K562 (cell line): ENCODE measurements around the gene STS. TPM values are rescaled to one million over a fixed set of nuclear protein-coding genes. Genes with fewer than 3 reads are reported as not detected.

ENCODE experiments used
- ATAC-seq: fragments of 200-7000 bp; cut with Tn5 transposase; 3 replicates; pipeline ENCODE4 v1.9.1; 2020; ENCODE audit warnings: moderate library complexity
- BruUV-seq: library from RNA; stranded (reverse); fragments of 400-500 nt; replicated peaks from 2 replicates; lab custom pipeline; 2021; lab: Mats Ljungman, UMichigan
- CTCF ChIA-PET: fragments of 300-600 bp; formaldehyde crosslinking; extraction: SDS; loops from one replicate; lab custom pipeline; 2021; ENCODE audit warnings: low intra/inter-chr PET ratio; lab: Yijun Ruan, JAX
- POLR2A ChIA-PET: fragments of 300-600, 350-650 bp; sonication (Branson Sonifier 250); formaldehyde crosslinking; extraction: SDS; loops from one replicate; lab custom pipeline; 2021; ENCODE audit warnings: antibody characterized with exemption, inconsistent platforms; lab: Yijun Ruan, JAX
- DNase-seq, 4 experiments: peaks; one replicate each; pipeline versions ENCODE4 v3.0.0 to v3.0.0-alpha.2; 2011 to 2018; ENCODE audit warnings: low spot score in 3 of 4, mixed read lengths in 3 of 4; ENCODE audit errors: extremely low read depth in 1 of 4
- FAIRE-seq: peaks from 2 replicates; lab custom pipeline; 2011; peaks lifted over from hg19 to GRCh38; lab: Jason Lieb, UNC
- H2AFZ ChIP-seq: 2 replicates; pipeline ENCODE4 v1.6.0; 2011; ENCODE audit warnings: low read depth, low read length, control low read depth, inconsistent platforms
- H3K27ac ChIP-seq: fragments of 200-600 bp; 3 replicates; pipeline ENCODE4 v1.8.0; 2011; ENCODE audit warnings: low read depth, mild to moderate bottlenecking, control low read depth, inconsistent platforms, low read length, moderate library complexity, mixed read lengths; ENCODE audit errors: extremely low read depth
- H3K27me3 ChIP-seq, 2 experiments: fragments of 300-600 bp in 1 of 2; 2 replicates in 1 of 2; 3 replicates in 1 of 2; pipeline versions ENCODE4 v1.6.0 to v1.8.0; 2011; ENCODE audit warnings: inconsistent platforms in 2 of 2, low read length in 2 of 2, mild to moderate bottlenecking in 1 of 2, mixed read lengths in 1 of 2, moderate library complexity in 1 of 2; ENCODE audit not compliant: control insufficient read depth in 2 of 2, insufficient read depth in 2 of 2
- H3K36me3 ChIP-seq: fragments of 300-600 bp; 3 replicates; pipeline ENCODE4 v1.8.0; 2011; ENCODE audit warnings: mild to moderate bottlenecking, low read length, inconsistent platforms; ENCODE audit not compliant: control insufficient read depth, insufficient read depth
- H3K4me1 ChIP-seq, 2 experiments: fragments of 200-600 bp in 1 of 2; replicated peaks in 1 of 2; 2 replicates in 1 of 2; 3 replicates in 1 of 2; pipeline versions ENCODE4 v1.5.1 to v1.8.0; 2011; ENCODE audit warnings: inconsistent platforms in 2 of 2, low read length in 2 of 2, mild to moderate bottlenecking in 1 of 2, mixed read lengths in 1 of 2, moderate library complexity in 1 of 2; ENCODE audit not compliant: control insufficient read depth in 2 of 2, insufficient read depth in 2 of 2
- H3K4me2 ChIP-seq: 2 replicates; pipeline ENCODE4 v1.6.1; 2011; ENCODE audit warnings: low read length, control low read depth, inconsistent platforms, mixed read lengths; ENCODE audit not compliant: insufficient read depth
- H3K4me3 ChIP-seq: fragments of 200-600 bp; sonication (generic), shearing (Covaris generic); 2 replicates; pipeline ENCODE4 v1.5.1; 2016; ENCODE audit warnings: control low read depth, inconsistent platforms
- H3K79me2 ChIP-seq: fragments of 200-600 bp; 3 replicates; pipeline ENCODE4 v1.8.0; 2011; ENCODE audit warnings: low read length, inconsistent platforms; ENCODE audit not compliant: control insufficient read depth, insufficient read depth
- H3K9ac ChIP-seq, 2 experiments: 2 replicates each; pipeline versions ENCODE4 v1.6.0 to v1.6.1; 2011; ENCODE audit warnings: low read depth in 2 of 2, low read length in 2 of 2, control low read depth in 1 of 2, inconsistent platforms in 1 of 2, mild to moderate bottlenecking in 1 of 2, mixed read lengths in 1 of 2; ENCODE audit not compliant: insufficient read depth in 1 of 2
- H3K9me1 ChIP-seq: one replicate; pipeline ENCODE4 v1.6.0; 2011; ENCODE audit warnings: inconsistent platforms, mild to moderate bottlenecking, low read length, moderate library complexity; ENCODE audit not compliant: control insufficient read depth, insufficient read depth
- H3K9me3 ChIP-seq: replicated peaks from 2 replicates; pipeline ENCODE4 v1.5.1; 2011; ENCODE audit warnings: low read depth, low read length, inconsistent platforms; ENCODE audit not compliant: control insufficient read depth, insufficient read depth
- H4K20me1 ChIP-seq: replicated peaks from 2 replicates; pipeline ENCODE4 v1.6.1; 2011; ENCODE audit warnings: low read length, inconsistent platforms, mixed read lengths; ENCODE audit not compliant: control insufficient read depth, insufficient read depth
- CBX8 ChIP-seq: fragments of 200-600 bp; sonication (generic); IDR thresholded peaks from 2 replicates; pipeline ENCODE4 v1.6.1; 2012; ENCODE audit warnings: borderline replicate concordance, mixed run types, low read depth, mild to moderate bottlenecking, moderate library complexity, mixed read lengths, low read length, control low read depth, inconsistent platforms; ENCODE audit not compliant: poor library complexity, severe bottlenecking; ENCODE audit errors: extremely low read depth
- FOXO4 ChIP-seq: fragments of 450-650 bp; formaldehyde crosslinking; IDR thresholded peaks from 2 replicates; pipeline ENCODE4 v1.4.0; 2020; ENCODE audit warnings: mild to moderate bottlenecking, moderate library complexity
- GTF2E2 ChIP-seq: fragments of 200-800 bp; sonication (Bioruptor generic); IDR thresholded peaks from 2 replicates; pipeline ENCODE4 v1.6.1; 2016; ENCODE audit warnings: missing genetic modification characterization, missing compliant biosample characterization
- HDAC6 ChIP-seq: IDR thresholded peaks from 2 replicates; pipeline ENCODE4 v1.6.1; 2012; ENCODE audit warnings: low read depth, mild to moderate bottlenecking, control low read depth, inconsistent platforms, low read length, moderate library complexity
- POLR2H ChIP-seq: IDR thresholded peaks from 2 replicates; pipeline ENCODE4 v1.6.1; 2016; ENCODE audit warnings: missing genetic modification characterization, low read depth, mild to moderate bottlenecking, control low read depth, missing compliant biosample characterization, moderate library complexity
- SOX6 ChIP-seq: fragments of 450-650 bp; IDR thresholded peaks from 2 replicates; pipeline ENCODE4 v1.6.1; 2014; ENCODE audit warnings: mild to moderate bottlenecking
- SREBF2 ChIP-seq: sonication (generic); formaldehyde crosslinking; IDR thresholded peaks from 2 replicates; pipeline ENCODE4 v1.4.0; 2020; ENCODE audit warnings: mild to moderate bottlenecking, missing genetic modification reagents
- SRSF7 ChIP-seq: fragments of 200-400 bp; formaldehyde crosslinking; optimal IDR thresholded peaks from 2 replicates; pipeline ENCODE3; 2017; ENCODE audit warnings: mild to moderate bottlenecking, low read depth, low read length
- TAF7 ChIP-seq: fragments of 450-650 bp; IDR thresholded peaks from 2 replicates; pipeline ENCODE4 v1.6.1; 2016; ENCODE audit warnings: missing genetic modification characterization, missing compliant biosample characterization
- ZNF324 ChIP-seq: fragments of 250-450 bp; sonication (Bioruptor Pico); IDR thresholded peaks from 2 replicates; pipeline ENCODE4 v1.4.0; 2020; ENCODE audit warnings: mild to moderate bottlenecking
- ZNF717 ChIP-seq: fragments of 250-450 bp; sonication (Bioruptor Pico); IDR thresholded peaks from 2 replicates; pipeline ENCODE4 v1.5.0; 2021
- ZNF79 ChIP-seq: fragments of 250-450 bp; sonication (Bioruptor Pico); IDR thresholded peaks from 2 replicates; pipeline ENCODE4 v1.4.0; 2020; ENCODE audit warnings: low read depth, mild to moderate bottlenecking, moderate library complexity
- WGBS: fragments of 100-300 bp; shearing (Covaris generic); methylation state at CpG from one replicate; pipeline ENCODE4 v1.1.6; 2016; ENCODE audit warnings: low coverage, mixed read lengths; ENCODE audit not compliant: insufficient coverage; ENCODE audit errors: missing lambda C conversion rate; 5-methylcytosine and 5-hydroxymethylcytosine counted together
- in situ Hi-C: fragments of 300-500 bp; cut with MboI; formaldehyde crosslinking; loops from 4 replicates; pipeline ENCODE4 v1.15.0; 2018; ENCODE audit warnings: inconsistent platforms, mixed read lengths
- intact Hi-C: fragments of 100-400 bp; cut with micrococcal nuclease; formaldehyde crosslinking; loops from 2 replicates; pipeline ENCODE4 v1.14.2; 2022
- polyA plus RNA-seq, 8 experiments: library from polyadenylated mRNA; depleted of rRNA in 4 of 8; stranded (reverse) in 5 of 8; unstranded in 3 of 8; fragments of >200 nt; fragmentation: Nextera tagmentation in 2 of 8; fragmentation: Illumina TruSeq in 1 of 8; extraction: Ambion mirVana in 2 of 8; extraction: Trizol in 1 of 8; gene quantifications; 2 replicates each; pipeline versions ENCODE4 v1.2.1 to v1.2.3, GENCODE V29; 2011 to 2014; ENCODE audit warnings: inconsistent platforms in 1 of 8, missing spikeins in 1 of 8
- total RNA-seq, 7 experiments: library from RNA; depleted of rRNA in 6 of 7; stranded (reverse); fragments of >200 nt in 6 of 7; fragmentation: Illumina TruSeq in 2 of 7; extraction: Trizol in 2 of 7; gene quantifications; 2 replicates each; pipeline versions ENCODE4 v1.2.1 to v1.2.3, GENCODE V29; 2011 to 2021; ENCODE audit warnings: low replicate concordance in 1 of 7
- TF ChIP-seq, protein P1 (sequence below): fragments of 450-650 bp; IDR thresholded peaks from 2 replicates; pipeline ENCODE4 v1.6.1; 2018; ENCODE audit warnings: mild to moderate bottlenecking, low read depth; ENCODE audit not compliant: partially characterized antibody

STS gene
- total and polyA plus RNA-seq, 9 of the 15 experiments (the other 6 are each of a cell fraction or from before 2014, with no cell fraction given): 0.14 to 1.3 (median 0.63) TPM

DNA sequence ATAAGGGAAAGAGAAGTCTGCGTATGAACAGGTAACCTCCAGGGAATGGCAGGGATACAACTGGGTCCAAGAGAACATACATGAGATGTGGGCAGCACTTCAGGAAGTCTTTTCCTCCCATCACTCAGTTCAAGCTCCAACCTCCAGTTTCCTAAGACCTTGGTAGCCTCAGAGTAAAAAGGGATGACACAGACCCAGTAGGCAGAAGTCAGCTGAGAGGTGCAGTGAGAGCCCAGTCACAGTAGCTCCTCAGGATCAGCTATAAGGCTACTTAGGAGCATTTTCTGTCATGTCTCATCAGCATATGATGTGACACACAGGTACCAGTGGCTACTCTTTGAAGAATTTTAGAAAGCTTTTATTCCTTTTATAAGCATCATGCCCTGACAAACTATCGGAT, 12.5 kb upstream of the STS start:
- H3K9me1 ChIP-seq: peaks cover 4% of the 10 kb centered on the region
- H3K79me2 ChIP-seq: peaks cover 71% of the 10 kb centered on the region
- 82% methylated on average over 1 of the region's 2 CpGs for WGBS
- H3K27ac ChIP-seq: no peak overlapping the region
- POLR2A ChIA-PET: interaction anchor here (1.1 kb wide), 1 partner anchor 9 kb away, joined by 3 read pairs; no protein-coding TSS in a partner anchor
- FAIRE-seq (no peak), DNase-seq (no peak), ATAC-seq (no peak)
- no TSS peak for BruUV-seq
- H3K9me3 ChIP-seq: no peaks in the 10 kb centered on the region
- peaks cover 13 to 24% of the 10 kb centered on the region in 2 experiments; a peak in 4 of 5 replicates for H3K4me1 ChIP-seq
- CTCF ChIA-PET: no interaction called here
- no peak overlapping the region for H3K4me3 ChIP-seq
- in situ Hi-C loops: no loop called here
- no peaks in the 10 kb centered on the region for H4K20me1 ChIP-seq
- peaks cover 12% of the 10 kb centered on the region; the same call in 1 of the 3 replicates for H3K36me3 ChIP-seq
- H2AFZ ChIP-seq: no peak overlapping the region
- TF ChIP-seq, protein P1, sequence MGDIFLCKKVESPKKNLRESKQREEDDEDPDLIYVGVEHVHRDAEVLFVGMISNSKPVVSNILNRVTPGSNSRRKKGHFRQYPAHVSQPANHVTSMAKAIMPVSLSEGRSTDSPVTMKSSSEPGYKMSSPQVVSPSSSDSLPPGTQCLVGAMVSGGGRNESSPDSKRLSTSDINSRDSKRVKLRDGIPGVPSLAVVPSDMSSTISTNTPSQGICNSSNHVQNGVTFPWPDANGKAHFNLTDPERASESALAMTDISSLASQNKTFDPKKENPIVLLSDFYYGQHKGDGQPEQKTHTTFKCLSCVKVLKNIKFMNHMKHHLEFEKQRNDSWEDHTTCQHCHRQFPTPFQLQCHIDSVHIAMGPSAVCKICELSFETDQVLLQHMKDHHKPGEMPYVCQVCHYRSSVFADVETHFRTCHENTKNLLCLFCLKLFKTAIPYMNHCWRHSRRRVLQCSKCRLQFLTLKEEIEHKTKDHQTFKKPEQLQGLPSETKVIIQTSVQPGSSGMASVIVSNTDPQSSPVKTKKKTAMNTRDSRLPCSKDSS: no peak
- TF ChIP-seq SREBF2 (no peak), SOX6 (no peak), ZNF79 (CRISPR knock-in tag) (no peak), SRSF7 (no peak), ZNF717 (CRISPR knock-in tag) (no peak), GTF2E2 (no peak), FOXO4 (CRISPR knock-in tag) (no peak), POLR2H (tag) (no peak), HDAC6 (no peak), TAF7 (tag) (no peak), ZNF324 (CRISPR knock-in tag) (no peak), CBX8 (no peak)
- H3K27me3 ChIP-seq: no peaks in the 10 kb centered on the region
- H3K4me2 ChIP-seq: no peak overlapping the region
- H3K9ac ChIP-seq: no peak overlapping the region
- intact Hi-C loops: no loop called here
